Psoas muscle (tissue), 8 donors: ENCODE measurements around the gene RACK1. TPM values are rescaled to one million over a fixed set of nuclear protein-coding genes. Genes with fewer than 3 reads are reported as not detected.

Experiments used
- ATAC-seq, 4 donors: fragments of 200-7000 bp; cut with Tn5 transposase; one replicate each; pipeline ENCODE4 v1.9.1; 2020; ENCODE audit warnings: moderate library complexity in 3 of 4, mild to moderate bottlenecking in 2 of 4
- DNase-seq, 2 donors: peaks; one replicate each; pipeline ENCODE4 v3.0.0-alpha.2; 2020
- H3K27ac ChIP-seq: fragments of 200-600 bp; one replicate; pipeline ENCODE4 v1.8.0; 2022
- H3K27me3 ChIP-seq, 3 donors: fragments of 200-600 bp in 1 of 3; one replicate each; pipeline versions ENCODE4 v1.6.1 to v1.8.0; 2013 to 2022; ENCODE audit warnings: low read length in 2 of 3, mild to moderate bottlenecking in 2 of 3, moderate library complexity in 1 of 3; ENCODE audit not compliant: insufficient read depth in 3 of 3
- H3K36me3 ChIP-seq, 2 donors: fragments of 200-600 bp in 1 of 2; one replicate each; pipeline versions ENCODE4 v1.6.1 to v1.8.0; 2013 to 2022; ENCODE audit warnings: low read depth in 1 of 2, mild to moderate bottlenecking in 1 of 2, moderate library complexity in 1 of 2; ENCODE audit not compliant: insufficient read depth in 1 of 2
- H3K4me1 ChIP-seq: fragments of 200-600 bp; one replicate; pipeline ENCODE4 v1.8.0; 2022
- H3K4me3 ChIP-seq: fragments of 200-600 bp; one replicate; pipeline ENCODE4 v1.8.0; 2022; ENCODE audit warnings: mild to moderate bottlenecking
- H3K9me3 ChIP-seq: fragments of 200-600 bp; one replicate; pipeline ENCODE4 v1.8.0; 2022
- CTCF ChIP-seq: fragments of 200-600 bp; IDR thresholded peaks from one replicate; pipeline ENCODE4 v1.8.0; 2022; ENCODE audit warnings: antibody characterized with exemption
- WGBS, 3 donors: extraction: QIAGEN DNeasy Blood & Tissue Kit; methylation state at CpG; one replicate each; pipeline versions ENCODE4 v1.1.6 to v1.1.7; 2013; 5-methylcytosine and 5-hydroxymethylcytosine counted together
- intact Hi-C, 2 donors: fragments of 100-400 bp; cut with DNase I; formaldehyde crosslinking; loops; one replicate each; pipeline versions ENCODE4 v1.11.0 to v1.14.2; 2022
- polyA plus RNA-seq, 3 donors: library from polyadenylated mRNA; stranded (reverse); fragments of 200-250 nt; gene quantifications; one replicate each; pipeline ENCODE4 v1.2.3, GENCODE V29; 2013
- total RNA-seq, 4 donors: library from RNA; stranded (reverse); fragmentation: NEBNext Ultra II Directional in 2 of 4; extraction: Animal tissue kit (Norgen Biotek cat#: 25700) in 2 of 4; gene quantifications; one replicate each; pipeline versions ENCODE4 v1.2.1 to v1.2.4, GENCODE V29; 2021 to 2023
- donor health status: healthy with polysubstance abuse.
- donor health status: DM: no; HTN: no; CAD: no; lungs with moderate emphysema.
- donor health status: Bipolar disorder and iron deficiency.
- donor health status: healthy.
- donor health status: DM: yes; HTN: yes; CAD: no.
- donor health status: DM: no; HTN: no; CAD: no.
- donor health status: DM: no; HTN: no; CAD: no.
- donor health status: DM: yes; HTN: yes; CAD: no.

RACK1 gene
- total and polyA plus RNA-seq, 7 donors = 832 to 3,660 (median 1,110) TPM

DNA sequence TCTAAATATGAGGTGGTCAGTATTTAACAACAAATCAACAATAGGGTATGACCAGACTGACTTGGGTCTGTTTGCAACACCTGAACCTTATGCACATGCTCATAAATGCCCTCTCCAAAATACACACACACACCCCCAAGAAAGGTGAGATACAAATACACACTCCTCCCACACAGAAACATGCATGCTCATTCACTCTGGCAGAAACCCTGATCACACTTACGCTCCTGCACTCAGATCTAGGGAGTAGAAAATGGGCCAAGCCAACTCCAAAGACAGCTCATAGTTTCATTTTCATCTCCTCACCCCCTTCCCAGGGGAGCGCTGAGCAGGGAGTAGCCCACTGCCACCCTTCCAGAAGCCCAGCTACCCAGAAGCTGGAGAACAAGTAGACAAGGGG, 50.0 kb downstream of the RACK1 start:
- no peak for DNase-seq
- intact Hi-C loops = loop anchor here in 1 of 2 donors (1.0 kb wide), 1 partner anchor 29 kb away; no protein-coding TSS in a partner anchor
- ATAC-seq = no peak
- no peak overlapping the region for H3K4me3 ChIP-seq
- 58 to 78% (median 66%) methylated on average over 2 of the region's 2 CpGs for WGBS, 3 donors
- TF ChIP-seq CTCF = no peak
- H3K27me3 ChIP-seq = no peaks in the 10 kb centered on the region
- H3K9me3 ChIP-seq = no peaks in the 10 kb centered on the region
- peak overlapping the region; percentile 41 for H3K27ac ChIP-seq
- H3K4me1 ChIP-seq = peaks cover 5% of the 10 kb centered on the region
- peaks cover 0 to 27% of the 10 kb centered on the region in 2 donors for H3K36me3 ChIP-seq

- Histone ChIP-seq H3K4me3 (peak overlapping the region; percentile 92), H3K36me3 (peaks cover 0 to 16% of the 10 kb centered on the region in 2 donors), H3K27ac (peak overlapping the region; percentile 92), H3K4me1 (peaks cover 5% of the 10 kb centered on the region), H3K27me3 (no peaks in the 10 kb centered on the region), H3K9me3 (no peaks in the 10 kb centered on the region)
- intact Hi-C loops = loop anchor here in 1 of 2 donors (1.0 kb wide), 1 partner anchor 30 kb away; no protein-coding TSS in a partner anchor
- ATAC-seq (no peak), DNase-seq (no peak)
- WGBS, 3 donors = 31 to 43% (median 33%) methylated on average over 11 to 12 of the region's 12 CpGs
- no peak for TF ChIP-seq CTCF
Measured at GRCh38 chr5:181192337-181193046, 51.2 kb downstream of the RACK1 start.

GRCh38 chr5:181191526-181192336, 52.0 kb downstream of the RACK1 start:
- TF ChIP-seq CTCF = no peak
- Histone ChIP-seq H3K4me3 (peak overlapping the region; percentile 92), H3K27ac (peak overlapping the region; percentile 92), H3K4me1 (peaks cover 5% of the 10 kb centered on the region), H3K9me3 (no peaks in the 10 kb centered on the region), H3K36me3 (peaks cover 0 to 8% of the 10 kb centered on the region in 2 donors), H3K27me3 (no peaks in the 10 kb centered on the region)
- DNase-seq (peak; percentile 94 to 97), ATAC-seq (peak; percentile 74 to 81 (median 76))
- intact Hi-C loops = loop anchor here in 1 of 2 donors (1.0 kb wide), 1 partner anchor 31 kb away; no protein-coding TSS in a partner anchor
- WGBS, 3 donors = 0 to 1% (median 0%) methylated on average over 54 to 64 of the region's 64 CpGs

- peak in 1 of 2 donors; percentile 79 for DNase-seq
- intact Hi-C loops = loop anchor here in 1 of 2 donors (1.0 kb wide), 1 partner anchor 31 kb away; no protein-coding TSS in a partner anchor
- H3K27me3 ChIP-seq = no peaks in the 10 kb centered on the region
- ATAC-seq = peak; percentile 7 to 51 (median 34)
- TF ChIP-seq CTCF = no peak
- 0% methylated on average over 66 of the region's 66 CpGs for WGBS, 3 donors
- no peaks in the 10 kb centered on the region for H3K9me3 ChIP-seq
- peaks cover 0 to 3% of the 10 kb centered on the region in 2 donors for H3K36me3 ChIP-seq
- peak overlapping the region; percentile 92 for H3K27ac ChIP-seq
- H3K4me3 ChIP-seq = peak overlapping the region; percentile 92
- H3K4me1 ChIP-seq = peaks cover 5% of the 10 kb centered on the region
Measured at GRCh38 chr5:181190711-181191525, 52.8 kb downstream of the RACK1 start.
